Ovary (tissue), 3 donors: Measurements from ENCODE around the gene OTP.

ENCODE experiments used
- CTCF ChIP-seq, 3 donors: fragments of 450-650 bp in 2 of 3; fragments of 200-600 bp in 1 of 3; IDR thresholded peaks; one replicate each; pipeline versions ENCODE4 v1.5.1 to v1.8.0; 2016 to 2022; ENCODE audit warnings: antibody characterized with exemption in 3 of 3, mild to moderate bottlenecking in 1 of 3
- POLR2A ChIP-seq: fragments of 450-650 bp; IDR thresholded peaks from one replicate; pipeline ENCODE4 v1.6.1; 2017; ENCODE audit warnings: antibody characterized with exemption, mild to moderate bottlenecking, moderate library complexity
- donor health status: DM: no; HTN: no; CAD: no.

- TF ChIP-seq POLR2A (no peak), CTCF (IDR thresholded peaks at IDR 0.05) (no peak)
Measured at GRCh38 chr5:77607324-77607723, 31.2 kb downstream of the OTP start.
